ENCODE measurements around the gene NEURL1B.
"Not testable (repeated sequence)": the region's sequence is repeated elsewhere in the genome, so short reads cannot be mapped to it uniquely, and the experiment has no call there.

NEURL1B gene

DNA sequence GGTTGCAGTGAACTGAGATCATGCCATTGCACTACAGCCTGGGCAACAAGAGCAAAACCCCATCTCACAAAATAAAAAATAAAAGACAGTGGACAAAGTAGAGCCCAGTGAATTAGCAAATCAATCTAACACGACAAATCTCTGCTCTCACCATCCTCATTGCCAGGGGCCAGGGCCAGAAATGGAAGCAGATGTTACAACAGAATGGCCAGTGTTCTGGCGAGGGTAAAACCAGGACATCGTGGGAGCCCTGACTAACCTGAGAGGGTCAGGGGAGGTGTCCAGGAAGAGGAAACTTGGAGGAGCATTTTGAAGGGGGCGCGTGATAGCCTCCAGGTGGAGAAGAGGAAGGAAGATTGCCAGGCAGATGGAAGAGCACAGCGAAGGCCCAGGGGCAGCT is 58.4 kb downstream of the NEURL1B start:
- no peak for DNase-seq

DNA sequence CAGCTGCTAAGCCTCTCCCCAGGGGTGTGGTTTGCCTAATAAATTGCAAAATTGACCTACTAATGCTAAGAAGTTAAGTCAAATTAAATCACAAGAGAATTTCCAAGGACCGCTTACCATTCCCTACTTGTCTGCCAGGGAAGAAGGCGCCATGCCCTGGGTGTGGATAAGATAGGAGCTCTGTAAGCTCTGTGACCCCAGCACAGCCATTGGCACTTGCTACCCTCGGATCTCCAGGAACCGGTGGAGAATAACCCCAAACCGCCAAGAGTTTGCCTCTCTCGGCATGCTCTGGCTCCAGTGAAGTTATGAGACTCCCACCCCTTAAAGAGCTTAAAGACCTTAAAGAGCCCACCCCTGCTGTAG is 58.9 kb downstream of the NEURL1B start:
- DNase-seq, result no peak

DNA sequence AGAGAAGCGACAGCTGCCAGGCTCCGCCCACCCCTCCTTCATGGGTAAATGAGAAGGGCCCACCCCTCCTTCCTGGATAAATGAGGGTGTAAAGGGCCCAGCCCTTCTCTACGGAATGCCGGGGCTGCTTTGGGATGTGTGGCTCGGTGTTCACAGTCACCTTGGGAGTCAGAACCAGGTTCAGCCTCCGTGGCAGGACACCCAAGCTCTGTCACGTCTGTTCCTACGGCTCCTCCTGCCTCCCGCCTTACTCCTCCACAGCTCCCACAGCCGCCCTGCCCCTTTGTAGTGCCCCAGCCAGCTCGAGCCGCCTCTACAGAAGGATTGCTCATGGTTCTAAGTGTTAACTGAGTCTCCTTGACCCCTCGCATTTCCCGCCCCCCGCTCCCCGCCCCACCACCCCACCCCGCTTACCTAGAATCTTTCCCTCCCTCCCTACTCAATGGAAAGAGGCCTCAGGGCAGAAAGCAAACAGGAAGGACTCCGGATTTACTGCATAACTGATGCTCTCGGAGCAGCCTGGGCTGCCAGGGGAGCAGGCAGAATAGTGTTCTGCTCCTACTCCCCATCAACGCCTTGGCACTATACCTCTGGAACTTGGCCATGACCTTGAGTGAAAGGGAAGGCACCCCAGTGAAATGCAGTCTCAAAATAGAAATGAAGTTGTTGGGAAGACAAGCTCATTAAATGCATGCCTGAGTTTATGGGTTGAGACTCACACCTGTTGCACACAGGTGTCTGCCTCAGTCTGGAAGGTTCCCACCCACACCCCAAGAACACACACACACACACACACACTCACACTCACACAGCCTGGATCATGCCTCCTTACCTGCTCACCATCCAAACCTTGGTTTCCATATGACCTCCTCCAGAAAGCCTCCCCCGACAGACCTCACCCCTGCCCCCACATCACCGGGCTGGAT is 59.6 kb downstream of the NEURL1B start:
- DNase-seq, result no peak

DNA sequence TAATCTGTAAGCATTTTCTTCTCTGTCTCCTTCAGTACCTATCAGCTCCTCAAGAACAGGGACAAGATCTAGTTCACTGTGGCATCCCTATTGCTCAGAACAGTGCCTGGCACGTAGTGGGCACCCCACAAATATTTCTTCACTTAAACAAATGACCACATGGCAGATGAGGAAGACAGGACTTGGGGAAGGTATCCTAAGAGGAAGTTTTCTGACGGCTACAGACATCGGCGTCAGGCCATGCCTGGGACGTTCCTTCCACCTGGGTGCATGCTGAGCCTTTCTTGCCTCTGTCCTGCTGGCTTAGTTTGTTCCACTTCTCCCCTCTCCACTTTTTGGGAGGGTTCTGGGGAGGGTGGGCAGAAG is 60.2 kb downstream of the NEURL1B start:
- no peak for DNase-seq

DNA sequence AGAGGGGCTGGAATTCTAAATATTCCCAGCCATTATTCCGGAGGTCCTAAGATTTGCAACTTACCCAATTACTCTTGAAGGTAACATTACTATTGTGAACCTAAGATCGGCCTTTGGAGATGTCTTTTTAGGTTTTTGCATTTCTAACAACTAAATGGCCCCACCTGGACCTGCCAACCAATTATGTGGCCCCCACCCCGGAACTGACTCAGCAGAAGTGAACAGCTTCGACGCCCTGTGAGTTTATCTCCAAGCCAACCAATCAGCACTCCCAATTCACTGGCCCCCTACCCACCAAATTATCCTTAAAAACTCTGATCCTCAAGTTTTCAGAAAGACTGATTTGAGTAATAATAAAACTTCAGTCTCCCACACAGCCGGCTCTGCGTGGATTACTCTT is 62.9 kb downstream of the NEURL1B start:
- DNase-seq, result no peak

DNA sequence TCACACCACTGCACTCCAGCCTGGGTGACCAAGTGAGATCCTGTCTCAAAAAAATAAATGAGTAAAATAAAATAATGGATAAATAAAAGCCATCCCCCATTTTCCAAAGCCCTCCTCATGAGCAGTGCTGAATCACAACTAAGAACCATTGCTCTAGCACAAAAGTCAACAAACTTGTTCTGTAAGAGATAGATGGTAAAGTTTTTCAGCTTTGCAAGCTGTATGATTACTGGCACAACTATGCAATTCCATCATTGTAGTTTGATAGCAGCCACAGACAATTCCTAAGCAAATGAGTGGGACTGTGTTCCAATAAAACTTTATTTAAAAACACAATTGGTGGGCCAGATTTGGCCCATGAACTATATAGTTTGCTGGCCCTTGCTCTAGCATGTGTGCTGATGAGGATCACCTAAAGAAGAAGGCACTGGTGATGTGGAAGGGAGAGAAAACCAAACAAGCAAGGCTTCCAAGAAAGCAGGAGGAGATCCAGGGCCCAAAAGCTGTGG is 64.6 kb downstream of the NEURL1B start:
- no peak for DNase-seq

DNA sequence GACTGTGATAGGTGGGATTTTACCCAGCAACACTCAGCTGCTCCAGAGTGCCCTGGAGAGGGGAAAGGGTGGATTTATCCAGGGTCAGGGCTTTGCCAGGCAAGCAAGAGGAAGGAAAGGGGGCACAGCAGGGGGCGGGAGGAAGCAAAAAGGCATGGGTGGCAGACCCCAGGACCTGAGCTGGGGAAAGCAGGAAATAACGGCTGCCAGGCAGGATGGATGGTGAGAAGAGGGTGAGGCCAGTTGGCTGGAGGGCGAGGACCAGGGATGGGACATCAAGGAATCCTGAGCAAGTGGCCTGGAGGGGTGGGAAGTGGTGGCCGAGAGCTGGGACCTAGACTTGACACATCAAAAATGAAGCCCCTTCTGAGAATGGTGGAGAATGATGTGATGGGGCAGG is 65.7 kb downstream of the NEURL1B start:
- DNase-seq, result no peak

DNA sequence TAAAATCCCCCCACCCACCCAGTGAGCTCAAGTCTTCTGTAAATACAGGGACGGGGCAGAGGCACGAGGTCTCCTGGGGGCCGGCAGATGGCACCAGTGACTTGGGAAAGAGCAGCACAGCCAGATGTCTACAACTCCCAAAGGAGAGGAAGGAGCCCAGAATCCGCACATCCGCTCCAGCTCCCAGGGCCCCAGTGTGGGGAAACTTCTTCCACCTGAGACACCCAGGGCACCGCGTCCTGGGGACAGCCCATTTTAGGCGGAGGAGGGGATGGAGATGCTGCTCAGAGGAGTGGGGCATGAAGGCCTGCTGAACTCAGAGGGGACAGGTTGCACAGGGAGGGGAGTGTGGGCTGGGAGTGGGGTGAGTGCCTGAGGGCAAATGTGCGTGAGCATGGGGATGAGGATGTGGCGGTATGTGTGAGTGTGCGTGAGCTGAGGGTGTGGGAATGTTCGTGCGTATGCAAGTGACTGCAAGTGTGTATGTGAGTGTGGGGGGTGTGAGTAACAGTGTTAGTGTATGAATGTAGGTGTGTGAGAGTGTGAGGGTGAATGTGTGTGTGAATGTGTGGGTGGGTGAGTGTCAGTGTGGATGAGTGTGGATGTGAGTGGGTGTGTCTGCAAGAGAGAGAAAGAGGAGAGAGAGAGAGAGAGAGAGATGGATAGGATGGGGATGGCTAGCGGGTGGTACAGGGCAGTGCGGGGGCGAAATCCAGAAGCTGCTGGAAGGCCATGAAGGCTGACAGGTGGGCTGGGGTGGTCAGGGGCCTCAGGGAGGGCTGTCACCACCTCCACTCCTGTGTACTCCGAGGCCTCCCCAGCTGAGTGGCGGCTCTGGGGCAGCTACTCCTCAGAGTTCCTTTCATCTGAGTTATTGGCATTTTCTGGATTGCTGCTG is 66.5 kb downstream of the NEURL1B start:
- DNase-seq, result peak; percentile 33

DNA sequence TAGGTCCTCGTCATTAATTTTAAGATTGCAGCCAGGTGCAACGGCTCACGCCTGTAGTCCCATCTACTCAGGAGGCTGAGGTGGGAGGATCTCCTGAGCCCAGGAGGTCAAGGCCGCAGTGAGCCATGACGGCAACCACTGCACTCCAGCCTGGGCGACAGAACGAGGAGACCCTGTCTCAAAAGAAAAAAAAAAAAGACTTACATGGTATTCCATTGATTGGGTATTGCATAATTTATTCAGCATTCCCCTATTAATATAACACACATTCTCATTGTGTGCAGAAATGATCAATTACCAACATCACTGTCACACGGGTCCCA is 67.1 kb downstream of the NEURL1B start:
- no peak for DNase-seq

DNA sequence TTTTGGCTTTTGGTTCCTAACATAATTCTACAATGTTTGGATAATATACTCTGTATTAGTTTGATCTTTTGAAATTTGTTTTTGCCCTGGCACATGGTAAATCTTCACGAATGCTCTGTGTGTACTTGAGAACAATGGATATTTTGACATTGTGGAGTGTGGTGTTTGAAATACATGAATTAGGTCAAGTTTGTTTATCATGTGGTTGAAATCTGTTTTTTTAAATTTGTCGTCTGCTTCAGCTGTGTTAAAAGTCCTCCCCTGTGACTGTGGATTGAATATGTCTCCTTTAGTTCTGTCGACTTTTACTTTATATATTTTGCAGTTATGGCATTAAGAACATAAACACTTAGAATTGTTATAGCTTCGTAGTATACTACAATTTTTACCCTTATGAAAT is 69.6 kb downstream of the NEURL1B start:
- DNase-seq, result no peak

DNA sequence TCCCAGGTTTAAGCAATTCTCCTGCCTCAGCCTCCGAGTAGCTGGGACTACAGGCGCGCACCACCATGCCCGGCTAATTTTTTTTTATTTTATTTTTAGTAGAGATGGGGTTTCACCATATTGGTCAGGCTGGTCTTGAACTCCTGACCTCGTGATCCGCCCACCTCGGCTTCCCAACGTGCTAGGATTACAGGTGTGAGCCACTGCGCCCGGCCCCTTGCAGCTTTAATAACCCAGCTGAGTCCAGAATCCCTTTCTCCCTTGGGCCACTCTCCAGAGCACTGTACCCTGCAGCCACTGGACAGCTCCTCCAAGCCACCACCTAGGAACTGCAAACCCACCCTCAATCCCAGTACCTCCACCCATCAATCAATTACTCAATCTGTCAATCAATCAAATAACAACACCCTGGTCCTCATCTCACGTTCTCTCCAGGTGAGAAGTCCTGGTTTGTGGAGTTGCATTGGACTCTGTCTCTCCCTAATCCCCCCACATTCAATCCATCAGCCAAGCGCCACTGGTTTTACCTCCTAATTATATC is 70.3 kb downstream of the NEURL1B start:
- not testable (repeated sequence) for DNase-seq

DNA sequence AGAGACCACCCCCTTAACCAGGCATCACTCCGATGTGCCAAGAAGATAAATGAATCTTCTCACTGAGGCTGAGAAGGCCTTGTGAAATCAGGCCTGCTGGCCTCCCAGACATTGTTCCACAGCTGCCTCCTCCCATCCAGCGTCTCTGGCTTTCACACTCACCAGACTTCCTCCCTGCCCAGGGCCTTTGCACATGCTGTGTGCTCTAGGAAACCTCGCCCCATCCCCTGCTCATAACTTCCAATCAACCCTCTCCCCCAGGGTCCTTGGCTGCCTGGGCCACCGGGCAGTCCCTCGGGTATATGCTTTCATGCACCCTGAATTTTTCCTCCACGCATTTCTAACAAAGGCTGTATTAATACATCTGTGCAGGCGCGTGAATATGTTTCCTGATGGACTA is 71.5 kb downstream of the NEURL1B start:
- DNase-seq, result no peak

DNA sequence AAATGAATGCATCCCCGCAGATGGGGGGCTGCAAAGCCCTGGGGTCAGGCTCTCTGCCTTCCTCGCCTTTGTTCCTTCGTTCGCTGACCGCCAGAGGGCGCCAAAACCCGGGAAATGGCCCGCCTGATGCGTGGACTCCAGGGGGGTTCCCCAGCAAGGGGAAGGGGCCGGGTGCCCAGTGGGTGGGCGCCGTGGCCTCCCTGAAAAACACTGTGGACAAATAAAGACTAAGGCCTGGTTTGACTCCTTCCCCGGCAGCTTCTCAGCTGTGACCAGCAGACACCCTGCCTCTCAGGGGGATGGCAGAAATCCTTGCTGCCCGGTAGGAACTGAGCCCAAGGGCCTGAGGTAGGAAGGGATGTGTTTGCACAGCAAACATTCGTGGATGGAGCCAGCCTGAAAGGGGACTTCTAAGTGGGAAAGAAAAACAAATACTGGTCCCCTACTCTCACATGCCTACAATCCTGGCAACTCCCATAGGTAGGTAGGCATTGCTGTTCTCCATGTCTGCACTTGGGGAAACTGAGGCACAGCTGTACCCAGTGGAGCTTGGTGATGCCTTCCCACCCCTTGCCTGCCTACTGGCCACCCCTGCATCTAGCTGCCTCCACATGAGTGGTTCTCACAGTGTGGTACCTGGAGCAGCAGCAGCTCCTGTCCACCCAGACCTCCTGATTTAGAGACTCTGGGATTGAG is 72.2 kb downstream of the NEURL1B start:
- DNase-seq, result peak; percentile 70

DNA sequence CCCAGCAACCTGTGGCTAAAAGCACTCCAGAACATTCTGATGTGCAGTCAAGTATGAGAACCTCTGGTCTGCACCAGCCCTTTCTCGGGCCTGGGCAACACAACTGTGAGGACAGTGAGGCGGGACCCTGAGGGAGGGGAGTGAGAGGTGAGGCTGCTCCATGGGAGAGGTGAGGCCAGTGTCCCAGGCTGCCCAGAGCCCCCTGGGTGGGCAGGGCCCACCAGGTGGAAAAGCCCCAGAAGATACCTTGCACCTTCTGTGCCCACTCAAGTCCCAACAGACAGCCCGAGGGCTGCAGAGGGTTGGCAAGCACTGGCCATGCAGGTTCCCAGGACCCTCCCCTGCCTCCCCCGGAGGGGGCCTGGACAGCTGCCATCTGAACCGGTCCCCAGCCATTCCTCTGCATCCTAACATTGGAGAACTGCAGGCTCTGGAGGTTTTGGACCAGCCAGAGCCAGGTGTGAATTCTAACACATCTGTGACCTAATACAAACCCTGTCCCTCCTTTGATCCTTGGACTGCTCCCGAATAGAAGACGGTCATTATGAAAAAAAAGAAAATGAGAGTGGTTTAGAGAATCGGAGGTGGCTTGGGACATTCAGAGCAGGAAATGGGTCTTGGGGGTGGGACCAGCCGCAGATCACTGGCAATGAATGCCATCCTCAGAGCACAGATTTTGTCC is 72.9 kb downstream of the NEURL1B start:
- DNase-seq, result no peak

DNA sequence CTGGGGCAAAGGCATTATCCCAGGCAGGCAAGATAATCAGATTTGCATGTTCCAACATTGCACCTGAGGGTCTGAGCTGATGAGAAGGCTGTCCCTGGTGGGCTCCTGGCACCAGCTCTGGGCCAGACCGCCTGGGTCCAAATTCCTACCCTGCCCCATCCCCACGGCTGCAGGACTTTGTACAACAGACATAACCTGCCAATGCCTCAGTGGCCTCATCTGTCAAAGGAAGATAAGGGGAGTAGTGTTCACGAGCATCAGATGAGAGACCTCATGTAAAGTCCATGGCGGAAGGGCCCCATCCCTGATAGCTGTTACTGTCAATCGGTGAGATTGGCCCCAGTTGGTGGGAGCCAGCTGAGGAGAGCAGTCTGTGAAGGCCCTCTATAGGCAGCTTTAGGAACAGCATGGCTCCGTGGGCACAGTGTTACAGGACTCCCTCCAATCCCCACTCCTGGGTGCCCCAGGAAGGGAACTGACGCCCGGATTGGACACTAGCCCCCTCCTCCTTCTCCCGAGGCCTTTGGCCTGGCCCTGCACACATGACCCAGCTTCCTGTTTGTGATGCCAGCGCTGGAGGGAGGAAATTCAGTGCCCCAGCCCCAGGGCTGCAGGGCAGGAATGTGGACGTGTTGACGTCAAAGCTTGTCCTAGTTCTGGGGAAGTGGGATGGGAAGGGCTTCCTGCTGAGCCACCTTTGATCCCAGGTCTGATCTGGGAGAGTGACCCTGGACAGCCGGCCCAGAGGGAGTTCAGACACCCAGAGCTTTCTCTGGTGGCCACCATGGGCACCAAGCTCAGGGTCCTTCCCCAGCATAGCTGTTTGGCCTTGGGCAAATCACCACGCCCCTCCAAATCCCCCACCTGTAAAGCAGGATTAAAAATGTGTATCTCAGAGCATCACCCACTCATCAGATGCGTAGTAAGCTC is 73.7 kb downstream of the NEURL1B start:
- DNase-seq, result peak; percentile 59

DNA sequence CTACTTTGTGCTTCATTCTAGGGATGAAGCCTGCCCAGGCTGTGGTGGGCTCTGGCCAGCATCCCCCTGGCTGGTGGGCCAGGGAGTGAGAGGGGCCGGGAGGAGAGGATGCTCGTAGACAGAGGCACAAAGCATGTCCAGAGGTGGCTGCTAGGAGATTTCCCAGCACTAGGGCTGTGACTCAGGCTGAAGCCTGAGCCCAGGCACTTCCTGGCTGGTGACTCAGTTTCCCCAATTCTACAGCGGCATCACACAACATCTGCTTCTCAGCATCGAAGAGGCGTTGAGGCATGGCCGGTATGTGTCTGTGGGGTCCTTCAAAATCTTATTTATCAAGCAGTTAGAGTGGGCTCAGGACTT is 74.3 kb downstream of the NEURL1B start:
- no peak for DNase-seq

DNA sequence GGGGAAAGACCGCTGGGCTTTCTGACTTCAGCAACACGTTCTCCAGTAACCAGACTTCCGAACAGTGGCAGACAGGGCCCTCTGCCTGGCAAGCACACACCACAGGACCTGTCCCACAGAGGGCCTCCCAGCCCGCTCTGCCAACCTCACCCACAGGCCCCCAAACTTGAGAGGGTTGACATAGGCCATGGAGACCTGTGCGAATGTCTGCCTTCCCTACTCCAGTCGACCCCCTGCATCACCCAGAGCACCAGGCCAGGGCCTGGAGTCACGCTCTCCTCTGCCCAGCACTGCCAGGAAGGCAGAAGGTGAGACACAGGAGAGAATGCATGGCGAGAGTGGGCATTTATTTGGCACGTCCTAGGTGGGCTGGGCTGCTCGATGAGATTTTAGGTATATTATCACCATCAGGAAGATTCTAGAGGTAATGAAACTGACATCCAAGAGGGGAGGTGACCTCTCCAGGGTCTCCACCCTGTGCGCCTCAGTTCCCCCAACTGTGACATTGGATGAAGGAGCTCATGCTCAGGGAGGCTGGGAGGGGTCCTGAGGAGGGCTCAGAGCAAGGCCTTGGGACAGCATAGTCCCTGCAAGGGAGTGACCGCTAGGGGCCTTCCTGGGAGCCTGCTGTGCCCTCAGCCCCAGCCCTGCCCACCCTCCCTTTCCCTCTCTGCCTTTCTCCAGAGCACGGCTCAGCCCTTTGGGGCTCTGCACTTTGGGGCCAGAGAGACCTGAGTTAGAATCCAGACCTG is 75.0 kb downstream of the NEURL1B start:
- no peak for DNase-seq

DNA sequence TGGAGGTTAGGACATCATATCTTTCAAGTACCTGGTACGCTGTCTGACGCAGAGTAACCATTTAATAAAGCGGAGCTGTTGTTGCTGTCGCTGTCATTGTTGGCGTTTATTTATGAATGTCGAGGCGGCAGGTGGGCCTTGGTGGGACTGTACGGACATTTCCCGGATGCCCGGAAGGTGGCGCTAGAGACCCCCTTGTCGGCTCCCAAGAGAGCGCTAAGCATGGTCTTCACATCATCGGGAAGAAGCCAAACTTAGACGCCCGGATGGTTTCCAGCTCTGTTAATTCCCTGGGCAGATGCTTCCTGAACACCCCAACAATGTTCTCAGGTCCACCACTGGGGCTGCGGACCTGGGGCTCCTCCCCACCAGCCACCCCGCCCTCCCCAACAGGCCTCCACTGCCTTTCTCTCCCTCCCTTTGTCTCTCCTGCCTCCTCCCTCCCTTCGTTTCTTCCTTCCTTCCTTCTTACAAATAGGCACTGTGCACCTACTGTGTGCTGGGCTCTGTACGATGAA is 75.8 kb downstream of the NEURL1B start:
- DNase-seq, result peak; percentile 81

DNA sequence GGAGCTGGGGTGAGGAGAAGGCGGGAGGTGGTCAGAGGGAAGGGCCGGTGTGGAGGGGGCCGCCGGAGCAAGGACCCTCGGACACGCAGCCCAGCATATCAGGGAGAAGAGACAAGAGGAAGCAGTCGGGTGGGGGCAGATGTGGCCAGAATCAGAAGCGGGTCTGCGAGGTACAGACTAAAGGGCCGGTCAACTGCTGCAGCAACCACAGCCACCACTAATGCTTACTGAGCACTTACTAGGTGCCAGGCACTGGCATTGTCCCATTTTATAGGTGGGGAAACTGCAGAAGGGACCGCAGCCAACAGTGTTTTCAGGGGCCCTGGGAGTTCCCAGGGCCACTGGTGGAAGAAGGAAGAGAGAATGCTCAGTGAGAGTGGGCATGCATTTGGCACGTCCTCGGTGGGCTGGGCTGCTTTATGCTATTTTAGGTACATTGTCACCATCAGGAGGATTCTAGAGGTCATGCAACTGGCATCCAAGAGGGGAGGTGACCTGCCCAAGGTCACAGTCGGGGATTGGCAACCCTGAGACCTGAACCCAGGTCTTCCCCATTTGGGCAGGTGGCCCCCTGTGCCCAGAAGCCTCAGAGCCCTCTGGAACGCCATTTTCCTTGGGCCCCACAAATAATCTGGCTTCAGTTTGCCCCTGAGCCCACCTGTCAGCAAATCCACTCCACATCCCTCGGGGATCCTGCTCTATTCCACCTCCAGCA is 76.6 kb downstream of the NEURL1B start:
- no peak for DNase-seq
